ENCODE data around the gene ZBTB48.
A peak's percentile ranks its signal among the peaks of the same experiment; 100 is the strongest.
"Not testable (repeated sequence)": the region's sequence is repeated elsewhere in the genome, so short reads cannot be mapped to it uniquely, and the experiment has no call there.

Gene ZBTB48

DNA sequence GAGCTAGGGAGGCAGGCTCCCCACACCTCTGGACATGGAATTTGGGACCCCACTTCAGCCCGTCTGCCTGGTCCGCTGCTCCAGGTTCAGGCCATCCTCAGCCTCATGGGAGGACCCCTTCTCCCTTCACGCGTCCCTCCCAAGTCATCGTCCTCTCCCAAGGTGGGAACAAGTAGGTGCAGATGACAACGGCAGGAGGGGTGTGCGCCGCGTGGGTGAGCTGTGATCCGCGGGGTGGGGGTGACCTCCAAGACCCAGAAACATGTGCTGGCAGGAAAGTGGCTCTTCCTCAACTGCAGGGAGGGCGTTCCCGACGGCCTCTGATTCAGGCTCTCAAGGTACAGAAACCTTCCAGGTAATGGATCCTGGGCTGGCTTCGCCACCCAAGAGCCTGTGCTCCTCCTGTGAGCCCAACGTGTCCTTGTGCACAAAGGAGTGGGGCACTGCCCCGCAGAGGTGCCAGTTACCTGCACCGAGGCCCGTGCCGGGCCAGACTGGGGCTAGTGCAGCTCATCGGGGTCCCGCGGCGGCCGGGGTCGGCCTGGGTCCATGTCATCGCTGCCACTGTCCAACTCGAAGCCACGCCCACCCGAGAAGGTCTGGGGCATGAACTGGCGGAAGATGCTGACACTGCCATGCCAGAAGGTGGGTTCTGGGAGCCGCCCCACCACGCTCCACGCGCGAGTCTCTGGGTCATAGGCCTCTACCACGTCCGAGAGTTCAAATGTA is 13.2 kb downstream of the ZBTB48 start:
- no peak for DNase-seq

GRCh38 chr1:6593810-6594209 is 14.0 kb downstream of the ZBTB48 start:
- no peak for DNase-seq

DNA sequence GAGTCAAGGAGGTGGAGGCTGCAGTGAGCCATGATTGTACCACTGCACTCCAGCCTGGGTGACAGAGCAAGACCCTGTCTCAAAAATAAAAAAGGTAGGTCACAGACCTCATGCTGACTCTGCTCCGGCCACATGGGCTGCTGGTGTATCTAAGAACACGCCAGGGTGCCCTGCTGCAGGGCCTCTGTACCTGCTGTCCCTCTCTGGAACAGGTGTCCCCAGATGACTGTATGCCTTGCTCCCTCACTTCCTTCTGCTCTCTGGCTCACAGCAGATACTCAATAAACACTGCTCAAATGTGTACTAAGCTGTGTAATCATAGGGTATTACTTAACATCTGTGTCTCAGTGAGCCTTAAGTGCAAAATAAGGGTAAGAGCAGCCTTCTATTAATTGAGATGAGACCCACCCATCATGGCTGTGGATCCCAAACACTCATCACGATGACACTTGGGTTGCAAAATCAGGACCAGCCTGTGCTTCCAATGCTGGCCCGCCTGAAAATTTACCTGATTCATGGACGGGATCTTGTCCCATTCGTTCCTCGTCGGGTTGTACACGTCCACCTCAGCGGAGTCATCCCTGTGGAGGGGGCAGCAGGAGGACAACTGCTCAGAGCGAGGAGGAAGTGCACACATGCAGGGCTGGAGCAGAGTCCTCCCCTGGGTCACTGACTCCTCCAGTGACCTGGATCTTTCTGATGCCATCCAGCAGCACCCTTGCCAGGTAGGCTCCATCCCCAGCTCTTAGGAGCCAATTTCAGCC is 15.4 kb downstream of the ZBTB48 start:
- no peak for DNase-seq

DNA sequence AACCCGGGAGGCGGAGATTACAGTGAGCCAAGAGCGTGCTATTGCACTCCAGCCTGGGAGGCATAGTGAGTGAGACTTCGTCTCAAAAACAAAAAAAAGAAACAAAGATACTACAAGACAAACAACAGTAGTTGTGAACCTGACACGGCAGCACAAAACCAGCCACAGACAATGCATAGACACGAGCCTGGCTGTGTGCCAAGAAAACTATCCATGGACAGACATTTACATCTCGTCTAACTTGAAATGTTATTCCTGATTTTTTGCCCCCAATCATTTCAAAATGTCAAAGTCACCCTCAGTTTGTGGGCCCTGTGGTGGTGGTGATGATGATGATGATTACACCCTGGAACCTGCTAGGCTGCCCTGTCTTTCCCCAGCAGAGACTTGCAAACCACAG is 16.6 kb downstream of the ZBTB48 start:
- DNase-seq = no peak

GRCh38 chr1:6596886-6597776 is 17.3 kb downstream of the ZBTB48 start:
- DNase-seq = no peak

DNA sequence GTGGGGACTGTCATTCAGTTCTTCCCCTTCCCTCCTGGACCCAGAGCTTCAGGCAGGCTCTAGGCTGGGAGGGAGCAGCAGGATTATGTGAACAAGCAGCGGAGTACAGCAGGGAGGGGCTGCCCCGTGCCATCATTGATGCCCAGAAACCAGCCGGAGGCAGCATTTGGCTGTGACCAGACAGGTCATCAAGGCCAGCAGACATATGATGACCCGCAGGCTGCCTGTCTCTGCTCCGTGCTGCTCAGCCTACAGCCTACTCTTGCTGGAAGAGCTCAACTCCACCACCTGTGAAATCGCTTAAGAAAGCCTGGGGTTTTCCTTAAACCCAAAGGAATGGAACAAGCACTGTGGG is 18.0 kb downstream of the ZBTB48 start:
- no peak for DNase-seq

DNA sequence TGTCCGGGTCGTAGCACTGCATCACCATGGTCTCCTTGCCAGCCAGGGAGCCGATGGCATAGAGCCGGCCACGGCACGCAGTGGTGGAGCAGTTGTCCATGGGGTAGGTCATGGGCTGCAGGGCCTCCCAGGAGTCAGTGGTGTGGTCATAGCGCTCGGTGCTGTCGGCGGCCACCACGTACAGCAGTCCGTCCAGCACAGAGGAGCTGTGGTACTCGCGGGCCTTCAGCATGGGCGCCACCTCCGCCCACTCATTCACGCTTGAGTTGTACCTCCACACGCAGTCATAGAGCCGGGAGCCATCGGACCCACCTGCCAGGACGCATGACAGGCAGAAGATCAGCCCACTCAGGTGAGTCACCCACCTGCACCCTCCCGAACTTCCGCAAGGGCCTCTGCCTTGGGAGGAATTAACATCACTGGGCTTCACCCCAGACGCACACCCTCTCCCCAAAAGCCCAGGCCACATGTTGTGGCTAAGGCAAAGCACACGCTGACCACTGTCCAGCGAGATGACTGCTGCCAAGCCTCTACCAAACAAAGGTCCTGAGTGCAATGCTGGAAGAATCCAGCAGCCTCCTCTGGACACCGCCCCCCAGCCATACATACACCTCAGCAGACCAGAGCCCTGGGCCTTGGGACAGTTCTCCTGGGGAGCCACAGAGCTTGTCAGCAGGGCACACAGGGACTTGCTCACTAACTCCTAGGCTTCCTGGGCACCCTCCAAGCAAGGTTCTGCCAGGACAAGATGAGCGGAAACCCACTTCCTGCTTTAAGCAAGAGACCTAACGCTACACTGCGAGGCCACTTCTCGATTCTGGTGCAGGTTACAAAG is 19.6 kb downstream of the ZBTB48 start:
- no peak for DNase-seq

DNA sequence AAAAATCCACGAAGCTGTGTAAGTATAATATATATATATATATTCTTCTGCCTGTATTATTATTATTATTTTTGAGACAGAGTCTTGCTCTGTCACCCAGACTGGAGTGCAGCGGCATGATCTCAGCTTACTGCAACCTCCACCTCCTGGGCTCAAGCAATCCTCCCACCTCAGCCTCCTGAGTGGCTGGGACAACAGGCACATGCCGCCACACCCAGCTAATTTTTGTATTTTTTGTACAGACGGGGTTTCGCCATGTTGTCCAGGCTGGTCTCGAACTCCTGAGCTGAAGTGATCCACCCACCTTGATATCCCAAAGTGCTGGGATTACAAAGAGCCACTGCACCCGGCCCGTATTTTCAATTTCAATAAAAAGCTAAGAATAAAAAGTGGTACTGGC is 20.2 kb downstream of the ZBTB48 start:
- DNase-seq = not testable (repeated sequence)

DNA sequence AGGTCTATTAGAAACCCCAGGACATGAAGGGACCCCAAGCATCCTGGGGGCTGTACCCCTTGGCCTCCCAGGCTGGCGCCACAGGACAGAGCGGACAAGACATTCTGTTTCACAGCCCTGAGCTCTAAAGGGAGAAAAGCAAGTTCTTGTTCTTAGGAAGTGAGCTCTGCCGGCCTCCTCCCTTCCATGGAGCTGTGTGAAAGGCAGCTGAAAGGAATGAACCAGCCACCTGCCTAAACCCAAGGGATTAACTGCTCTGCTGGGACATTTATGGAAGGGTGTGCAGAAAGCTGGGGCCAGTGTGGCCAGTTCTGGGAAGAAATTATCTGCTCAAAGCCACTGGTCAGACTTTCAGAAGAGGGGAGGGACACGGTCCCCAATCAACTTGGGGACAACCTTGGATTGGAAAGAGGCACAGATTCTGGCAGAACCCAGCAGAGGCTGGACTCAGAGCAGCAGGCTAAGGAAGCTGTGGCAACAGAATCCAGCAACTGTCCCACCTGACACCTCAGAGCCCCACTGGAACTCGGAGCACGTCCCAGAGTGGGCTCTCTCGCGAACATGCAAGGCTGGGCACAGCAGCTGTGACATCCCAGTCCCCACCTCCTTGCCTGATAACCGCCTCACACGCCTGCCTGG is 20.7 kb downstream of the ZBTB48 start:
- no peak for DNase-seq

GRCh38 chr1:6601049-6601922 is 21.5 kb downstream of the ZBTB48 start:
- no peak for DNase-seq

GRCh38 chr1:6601923-6602668 is 22.3 kb downstream of the ZBTB48 start:
- no peak for DNase-seq

DNA sequence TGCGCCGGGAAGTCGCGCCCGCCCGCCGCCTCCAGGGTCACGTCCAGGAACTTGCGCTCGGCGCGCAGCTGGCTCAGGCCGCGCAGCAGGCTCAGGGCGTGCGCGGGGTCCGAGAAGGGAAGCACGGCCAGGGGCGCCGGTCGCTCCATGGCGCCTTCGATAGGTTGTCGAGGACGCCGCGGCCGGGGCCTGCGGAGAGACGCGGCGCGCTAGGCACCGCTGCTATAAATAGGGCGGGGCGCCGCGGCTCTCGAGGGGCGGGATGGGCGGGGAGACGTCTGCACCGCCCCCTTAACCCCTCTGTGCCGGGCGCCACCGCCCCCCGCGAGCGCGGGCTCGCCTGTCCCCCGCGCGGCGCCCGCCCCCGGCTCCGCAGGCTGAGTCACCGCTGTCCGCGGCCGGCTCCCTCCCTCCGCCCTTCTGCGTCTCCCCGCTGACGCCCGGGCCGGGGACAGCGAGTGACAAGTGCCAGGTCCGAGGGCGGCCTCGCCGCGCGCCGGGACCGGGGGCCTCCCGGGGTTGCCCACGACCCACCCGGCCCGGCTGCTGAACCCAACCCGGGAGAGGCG is 23.0 kb downstream of the ZBTB48 start, which contains the start of gene KLHL21:
Gene KLHL21 (minus strand): TSS at position 201 of the 569 bp plus-strand sequence. CDS start 52 bp downstream, at position 149.
- DNase-seq = no peak

DNA sequence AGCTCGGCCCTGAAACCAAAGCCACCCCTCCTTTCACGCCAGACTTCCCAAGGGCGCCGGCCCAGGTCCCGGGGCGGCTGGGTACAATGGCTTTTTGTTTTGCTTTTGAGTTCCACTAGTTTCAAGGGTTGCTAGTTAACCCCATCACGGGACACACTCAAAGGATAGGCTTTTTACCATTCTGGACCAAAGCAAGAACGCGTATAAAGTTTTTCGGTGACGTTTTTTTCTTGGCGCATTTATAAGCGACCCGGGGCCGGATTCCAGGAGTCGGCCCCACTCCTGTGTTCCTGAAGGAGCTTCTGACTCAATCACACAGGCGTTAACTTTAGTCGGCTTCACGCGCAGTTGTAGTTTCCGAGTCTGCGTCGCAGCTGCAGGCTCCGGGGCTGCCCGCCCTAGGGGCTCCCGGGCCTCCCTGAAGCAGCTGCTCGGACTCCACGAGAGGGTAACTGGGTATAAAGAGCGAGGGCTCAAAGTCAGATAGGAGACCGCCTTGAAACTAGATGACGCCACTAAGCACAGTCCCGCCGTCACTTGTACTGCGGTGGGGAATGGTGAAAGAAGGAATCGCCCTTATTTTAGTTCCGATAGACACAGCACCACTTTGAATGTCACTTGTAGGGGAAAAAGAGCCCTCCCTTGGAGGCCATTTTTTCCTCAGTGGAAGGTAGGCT is 23.6 kb downstream of the ZBTB48 start:
- no peak for DNase-seq

DNA sequence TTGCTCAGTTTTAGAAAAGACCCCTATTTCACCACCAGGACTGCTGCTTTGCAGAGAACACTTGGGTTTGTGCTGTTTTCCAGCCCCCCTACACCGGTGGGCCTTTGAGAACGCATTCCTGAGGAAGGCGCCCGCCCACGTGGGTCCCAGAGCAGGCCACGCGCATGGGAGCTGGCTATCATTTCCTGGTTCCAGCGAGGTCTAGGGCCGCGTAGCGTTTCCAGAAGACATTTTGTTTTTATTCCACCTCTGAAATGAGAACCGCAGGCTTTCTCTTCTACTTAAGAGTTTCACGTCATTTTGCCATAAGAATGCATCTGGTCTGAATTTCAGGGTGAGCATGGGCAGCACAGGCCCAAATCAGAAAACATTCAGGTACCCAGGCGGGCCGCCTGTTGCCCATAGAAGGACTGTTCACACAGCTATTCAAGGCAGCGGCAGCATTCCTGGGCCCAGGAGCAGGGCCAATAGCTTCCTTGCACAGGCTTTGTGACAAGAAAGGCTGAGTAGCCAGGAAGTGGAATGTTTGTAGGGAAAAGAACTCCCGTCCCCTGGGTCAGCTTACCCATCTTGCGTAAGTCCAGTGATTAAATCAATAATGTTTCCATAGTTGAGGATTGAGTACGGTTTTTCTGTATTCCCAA is 24.2 kb downstream of the ZBTB48 start:
- DNase-seq = no peak

DNA sequence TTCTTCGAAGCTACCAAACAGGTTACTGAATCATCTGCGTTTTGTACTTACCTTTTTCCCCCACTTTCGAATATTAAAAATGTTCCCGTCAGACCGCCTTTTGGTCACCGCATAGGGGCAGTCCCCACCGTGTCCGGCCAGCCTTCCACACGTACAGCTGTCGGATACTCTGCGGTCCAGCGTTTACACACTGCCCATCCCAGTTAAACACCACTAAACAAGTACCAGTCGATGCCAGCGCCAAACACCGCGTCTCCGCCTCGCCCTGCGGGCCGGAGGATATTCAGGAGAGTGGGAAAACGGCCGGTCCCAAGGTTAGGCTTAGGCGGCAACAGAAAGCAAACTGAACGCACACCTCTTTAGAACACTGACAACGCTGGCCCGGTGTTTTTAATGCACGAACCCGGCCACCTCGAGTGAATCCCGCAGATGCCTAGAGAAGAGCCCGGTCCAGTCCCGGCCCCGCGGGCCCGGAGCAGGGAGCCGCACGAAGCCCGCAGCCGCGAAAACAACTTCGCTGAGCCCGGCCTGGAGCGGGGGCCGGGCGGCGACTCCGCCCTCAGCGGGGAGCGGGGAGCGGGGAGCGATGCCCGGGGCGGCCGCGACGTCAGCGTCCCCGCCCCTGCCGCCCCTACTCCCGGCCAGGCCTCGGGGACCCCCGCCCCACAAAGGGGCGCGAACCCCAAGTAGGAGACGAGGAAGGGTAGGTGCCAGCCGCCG is 33.0 kb downstream of the ZBTB48 start:
- DNase-seq = no peak

DNA sequence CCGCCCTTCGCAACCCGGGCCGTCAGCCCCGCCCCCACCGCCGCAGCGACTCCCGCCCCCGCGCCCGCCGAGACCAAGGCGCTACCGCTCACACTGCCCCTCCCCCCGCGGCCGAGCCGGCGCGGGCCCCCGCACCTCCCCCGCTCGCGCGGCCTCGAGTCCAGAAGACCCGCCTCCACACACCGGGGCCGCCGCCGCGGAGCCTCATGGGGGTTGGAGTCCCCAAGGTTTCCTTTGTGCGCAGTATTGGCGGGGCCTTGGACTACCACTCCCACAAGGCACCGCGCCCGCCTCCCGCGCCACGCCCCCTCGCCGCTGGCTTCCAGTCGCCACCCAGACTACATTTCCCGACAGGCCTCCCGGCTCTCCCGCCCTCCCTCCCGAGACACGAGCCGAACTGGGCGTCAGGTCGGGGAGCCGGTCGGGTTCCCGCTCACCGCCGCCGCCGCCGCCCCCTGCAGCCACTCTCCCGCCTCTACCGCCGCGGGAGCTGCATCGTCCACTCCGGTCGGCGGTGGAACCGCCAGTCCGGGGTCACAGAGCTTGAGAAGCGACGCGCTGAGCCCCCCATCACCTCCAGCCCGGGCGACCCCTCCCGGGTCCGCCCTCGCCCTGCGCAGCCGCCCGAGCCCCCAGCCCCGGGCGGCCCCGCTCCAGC is 33.7 kb downstream of the ZBTB48 start, which contains the start of gene PHF13:
Gene PHF13 (plus strand): TSS at position 371 of the 658 bp plus-strand sequence. CDS start 336 bp downstream, outside the sequence.
- peak; percentile 89 to 98 for DNase-seq
